ENCODE results near the gene PNISR.
A peak's percentile ranks its signal among the peaks of the same experiment; 100 is the strongest.

PNISR gene

GRCh38 chr6:99402448-99402847, 22.7 kb downstream of the PNISR start:
- no peak for DNase-seq (ENCODE audit: extremely low read depth, low read depth)

DNA sequence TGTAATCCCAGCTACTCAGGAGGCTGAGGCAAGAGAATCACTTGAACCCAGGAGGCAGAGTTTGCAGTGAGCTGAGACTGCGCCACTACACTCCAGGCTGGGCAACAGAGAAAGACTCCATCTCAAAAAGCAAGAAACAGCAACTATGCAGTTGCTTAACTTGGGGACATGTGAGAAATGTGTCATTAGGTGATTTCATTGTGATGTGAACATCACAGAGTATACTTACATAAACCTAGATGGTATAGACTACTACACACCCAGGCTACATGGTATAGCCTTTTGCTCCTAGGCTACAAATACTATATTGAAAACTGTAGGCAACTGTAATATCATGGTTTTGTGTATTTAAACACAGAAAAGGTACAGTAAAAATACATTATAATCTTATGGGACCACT, 27.8 kb downstream of the PNISR start:
- DNase-seq (ENCODE audit: extremely low read depth, low read depth) = no peak
- TF ChIP-seq, protein P1, sequence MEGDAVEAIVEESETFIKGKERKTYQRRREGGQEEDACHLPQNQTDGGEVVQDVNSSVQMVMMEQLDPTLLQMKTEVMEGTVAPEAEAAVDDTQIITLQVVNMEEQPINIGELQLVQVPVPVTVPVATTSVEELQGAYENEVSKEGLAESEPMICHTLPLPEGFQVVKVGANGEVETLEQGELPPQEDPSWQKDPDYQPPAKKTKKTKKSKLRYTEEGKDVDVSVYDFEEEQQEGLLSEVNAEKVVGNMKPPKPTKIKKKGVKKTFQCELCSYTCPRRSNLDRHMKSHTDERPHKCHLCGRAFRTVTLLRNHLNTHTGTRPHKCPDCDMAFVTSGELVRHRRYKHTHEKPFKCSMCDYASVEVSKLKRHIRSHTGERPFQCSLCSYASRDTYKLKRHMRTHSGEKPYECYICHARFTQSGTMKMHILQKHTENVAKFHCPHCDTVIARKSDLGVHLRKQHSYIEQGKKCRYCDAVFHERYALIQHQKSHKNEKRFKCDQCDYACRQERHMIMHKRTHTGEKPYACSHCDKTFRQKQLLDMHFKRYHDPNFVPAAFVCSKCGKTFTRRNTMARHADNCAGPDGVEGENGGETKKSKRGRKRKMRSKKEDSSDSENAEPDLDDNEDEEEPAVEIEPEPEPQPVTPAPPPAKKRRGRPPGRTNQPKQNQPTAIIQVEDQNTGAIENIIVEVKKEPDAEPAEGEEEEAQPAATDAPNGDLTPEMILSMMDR (IDR thresholded peaks at IDR 0.05; ENCODE audit: low read depth, low read length) = no peak

More at GRCh38 chr6:99402448-99402847, 22.7 kb downstream of the PNISR start:
- TF ChIP-seq, protein P1 (IDR thresholded peaks at IDR 0.05; ENCODE audit: low read depth, low read length) = no peak

- TF ChIP-seq, protein P1 (IDR thresholded peaks at IDR 0.05; ENCODE audit: low read depth, low read length) = no peak
- peak; percentile 32 for DNase-seq (ENCODE audit: extremely low read depth, low read depth)
Observed at GRCh38 chr6:99393698-99394531, 31.2 kb downstream of the PNISR start, which contains the start of gene COQ3. COQ3 (minus strand) TSS chr6:99394195; CDS start chr6:99394179, 16 bp downstream.

GRCh38 chr6:99393366-99393697, 31.8 kb downstream of the PNISR start:
- DNase-seq (ENCODE audit: extremely low read depth, low read depth) = no peak
- TF ChIP-seq, protein P1 (IDR thresholded peaks at IDR 0.05; ENCODE audit: low read depth, low read length) = no peak

- TF ChIP-seq, protein P1 (IDR thresholded peaks at IDR 0.05; ENCODE audit: low read depth, low read length) = no peak
- DNase-seq (ENCODE audit: extremely low read depth, low read depth) = no peak
Observed at GRCh38 chr6:99390896-99391295, 34.2 kb downstream of the PNISR start.

- DNase-seq (ENCODE audit: extremely low read depth, low read depth) = no peak
- TF ChIP-seq, protein P1 (IDR thresholded peaks at IDR 0.05; ENCODE audit: low read depth, low read length) = no peak
Observed at GRCh38 chr6:99384507-99384906, 40.6 kb downstream of the PNISR start.

- no peak for DNase-seq (ENCODE audit: extremely low read depth, low read depth)
- TF ChIP-seq, protein P1 (IDR thresholded peaks at IDR 0.05; ENCODE audit: low read depth, low read length) = no peak
Observed at GRCh38 chr6:99378636-99379035, 46.5 kb downstream of the PNISR start.
